ENCODE results near the gene NEURL1B. TPM values are rescaled to one million over a fixed set of nuclear protein-coding genes. Genes with fewer than 3 reads are reported as not detected.

NEURL1B gene
- total and polyA plus RNA-seq, 8 donors: 2.8 to 7.8 (median 3.9) TPM

DNA sequence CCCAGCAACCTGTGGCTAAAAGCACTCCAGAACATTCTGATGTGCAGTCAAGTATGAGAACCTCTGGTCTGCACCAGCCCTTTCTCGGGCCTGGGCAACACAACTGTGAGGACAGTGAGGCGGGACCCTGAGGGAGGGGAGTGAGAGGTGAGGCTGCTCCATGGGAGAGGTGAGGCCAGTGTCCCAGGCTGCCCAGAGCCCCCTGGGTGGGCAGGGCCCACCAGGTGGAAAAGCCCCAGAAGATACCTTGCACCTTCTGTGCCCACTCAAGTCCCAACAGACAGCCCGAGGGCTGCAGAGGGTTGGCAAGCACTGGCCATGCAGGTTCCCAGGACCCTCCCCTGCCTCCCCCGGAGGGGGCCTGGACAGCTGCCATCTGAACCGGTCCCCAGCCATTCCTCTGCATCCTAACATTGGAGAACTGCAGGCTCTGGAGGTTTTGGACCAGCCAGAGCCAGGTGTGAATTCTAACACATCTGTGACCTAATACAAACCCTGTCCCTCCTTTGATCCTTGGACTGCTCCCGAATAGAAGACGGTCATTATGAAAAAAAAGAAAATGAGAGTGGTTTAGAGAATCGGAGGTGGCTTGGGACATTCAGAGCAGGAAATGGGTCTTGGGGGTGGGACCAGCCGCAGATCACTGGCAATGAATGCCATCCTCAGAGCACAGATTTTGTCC, 72.9 kb downstream of the NEURL1B start:
- peak in 2 of 6 donors; percentile 58 to 79 for DNase-seq
- Histone ChIP-seq H3K27ac (no peak overlapping the region), H3K27me3 (no peaks in the 10 kb centered on the region), H3K36me3 (no peaks in the 10 kb centered on the region), H3K9me3 (no peaks in the 10 kb centered on the region), H3K4me3 (no peak overlapping the region), H3K4me1 (no peaks in the 10 kb centered on the region)
- WGBS, 2 donors: 46 to 47% methylated on average over 9 of the region's 9 CpGs
- FAIRE-seq: no peak
- TF ChIP-seq, protein P1, sequence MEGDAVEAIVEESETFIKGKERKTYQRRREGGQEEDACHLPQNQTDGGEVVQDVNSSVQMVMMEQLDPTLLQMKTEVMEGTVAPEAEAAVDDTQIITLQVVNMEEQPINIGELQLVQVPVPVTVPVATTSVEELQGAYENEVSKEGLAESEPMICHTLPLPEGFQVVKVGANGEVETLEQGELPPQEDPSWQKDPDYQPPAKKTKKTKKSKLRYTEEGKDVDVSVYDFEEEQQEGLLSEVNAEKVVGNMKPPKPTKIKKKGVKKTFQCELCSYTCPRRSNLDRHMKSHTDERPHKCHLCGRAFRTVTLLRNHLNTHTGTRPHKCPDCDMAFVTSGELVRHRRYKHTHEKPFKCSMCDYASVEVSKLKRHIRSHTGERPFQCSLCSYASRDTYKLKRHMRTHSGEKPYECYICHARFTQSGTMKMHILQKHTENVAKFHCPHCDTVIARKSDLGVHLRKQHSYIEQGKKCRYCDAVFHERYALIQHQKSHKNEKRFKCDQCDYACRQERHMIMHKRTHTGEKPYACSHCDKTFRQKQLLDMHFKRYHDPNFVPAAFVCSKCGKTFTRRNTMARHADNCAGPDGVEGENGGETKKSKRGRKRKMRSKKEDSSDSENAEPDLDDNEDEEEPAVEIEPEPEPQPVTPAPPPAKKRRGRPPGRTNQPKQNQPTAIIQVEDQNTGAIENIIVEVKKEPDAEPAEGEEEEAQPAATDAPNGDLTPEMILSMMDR (IDR thresholded peaks at IDR 0.05): no peak
- intact Hi-C loops (cut with DNase I): loop anchor here in 2 of 3 donors (5.0 to 10.0 kb wide), 2 partner anchors 218 to 221 kb away; no protein-coding TSS in a partner anchor
- ATAC-seq: no peak

DNA sequence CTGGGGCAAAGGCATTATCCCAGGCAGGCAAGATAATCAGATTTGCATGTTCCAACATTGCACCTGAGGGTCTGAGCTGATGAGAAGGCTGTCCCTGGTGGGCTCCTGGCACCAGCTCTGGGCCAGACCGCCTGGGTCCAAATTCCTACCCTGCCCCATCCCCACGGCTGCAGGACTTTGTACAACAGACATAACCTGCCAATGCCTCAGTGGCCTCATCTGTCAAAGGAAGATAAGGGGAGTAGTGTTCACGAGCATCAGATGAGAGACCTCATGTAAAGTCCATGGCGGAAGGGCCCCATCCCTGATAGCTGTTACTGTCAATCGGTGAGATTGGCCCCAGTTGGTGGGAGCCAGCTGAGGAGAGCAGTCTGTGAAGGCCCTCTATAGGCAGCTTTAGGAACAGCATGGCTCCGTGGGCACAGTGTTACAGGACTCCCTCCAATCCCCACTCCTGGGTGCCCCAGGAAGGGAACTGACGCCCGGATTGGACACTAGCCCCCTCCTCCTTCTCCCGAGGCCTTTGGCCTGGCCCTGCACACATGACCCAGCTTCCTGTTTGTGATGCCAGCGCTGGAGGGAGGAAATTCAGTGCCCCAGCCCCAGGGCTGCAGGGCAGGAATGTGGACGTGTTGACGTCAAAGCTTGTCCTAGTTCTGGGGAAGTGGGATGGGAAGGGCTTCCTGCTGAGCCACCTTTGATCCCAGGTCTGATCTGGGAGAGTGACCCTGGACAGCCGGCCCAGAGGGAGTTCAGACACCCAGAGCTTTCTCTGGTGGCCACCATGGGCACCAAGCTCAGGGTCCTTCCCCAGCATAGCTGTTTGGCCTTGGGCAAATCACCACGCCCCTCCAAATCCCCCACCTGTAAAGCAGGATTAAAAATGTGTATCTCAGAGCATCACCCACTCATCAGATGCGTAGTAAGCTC, 73.7 kb downstream of the NEURL1B start:
- Histone ChIP-seq H3K4me3 (no peak overlapping the region), H3K27me3 (no peaks in the 10 kb centered on the region), H3K4me1 (no peaks in the 10 kb centered on the region), H3K36me3 (no peaks in the 10 kb centered on the region), H3K9me3 (no peaks in the 10 kb centered on the region), H3K27ac (peak overlapping the region; percentile 3 to 41 (median 26))
- peak; percentile 62 to 81 (median 80) for ATAC-seq
- FAIRE-seq: no peak
- DNase-seq: peak; percentile 63 to 83 (median 78)
- WGBS, 2 donors: 24 to 28% methylated on average over 15 of the region's 15 CpGs
- TF ChIP-seq, protein P1 (IDR thresholded peaks at IDR 0.05): peak; percentile 70 to 84 (median 75)
- intact Hi-C loops (cut with DNase I): loop anchor here (5.0 to 10.0 kb wide), 3 partner anchors 58 to 220 kb away; partner anchors contain the start of gene DUSP1 (in 1 of the 3)

DNA sequence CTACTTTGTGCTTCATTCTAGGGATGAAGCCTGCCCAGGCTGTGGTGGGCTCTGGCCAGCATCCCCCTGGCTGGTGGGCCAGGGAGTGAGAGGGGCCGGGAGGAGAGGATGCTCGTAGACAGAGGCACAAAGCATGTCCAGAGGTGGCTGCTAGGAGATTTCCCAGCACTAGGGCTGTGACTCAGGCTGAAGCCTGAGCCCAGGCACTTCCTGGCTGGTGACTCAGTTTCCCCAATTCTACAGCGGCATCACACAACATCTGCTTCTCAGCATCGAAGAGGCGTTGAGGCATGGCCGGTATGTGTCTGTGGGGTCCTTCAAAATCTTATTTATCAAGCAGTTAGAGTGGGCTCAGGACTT, 74.3 kb downstream of the NEURL1B start:
- Histone ChIP-seq H3K36me3 (no peaks in the 10 kb centered on the region), H3K27me3 (no peaks in the 10 kb centered on the region), H3K4me3 (no peak overlapping the region), H3K9me3 (no peaks in the 10 kb centered on the region), H3K4me1 (no peaks in the 10 kb centered on the region), H3K27ac (peak overlapping the region; percentile 3 to 41 (median 26))
- ATAC-seq (no peak), DNase-seq (peak in 1 of 6 donors; percentile 42), FAIRE-seq (no peak)
- WGBS, 2 donors: 60 to 82% methylated on average over 6 of the region's 6 CpGs
- TF ChIP-seq, protein P1 (IDR thresholded peaks at IDR 0.05): no peak
- intact Hi-C loops (cut with DNase I): loop anchor here in 2 of 3 donors (5.0 to 10.0 kb wide), 2 partner anchors 57 to 219 kb away; partner anchors contain the start of gene DUSP1 (in 1 of the 2)

DNA sequence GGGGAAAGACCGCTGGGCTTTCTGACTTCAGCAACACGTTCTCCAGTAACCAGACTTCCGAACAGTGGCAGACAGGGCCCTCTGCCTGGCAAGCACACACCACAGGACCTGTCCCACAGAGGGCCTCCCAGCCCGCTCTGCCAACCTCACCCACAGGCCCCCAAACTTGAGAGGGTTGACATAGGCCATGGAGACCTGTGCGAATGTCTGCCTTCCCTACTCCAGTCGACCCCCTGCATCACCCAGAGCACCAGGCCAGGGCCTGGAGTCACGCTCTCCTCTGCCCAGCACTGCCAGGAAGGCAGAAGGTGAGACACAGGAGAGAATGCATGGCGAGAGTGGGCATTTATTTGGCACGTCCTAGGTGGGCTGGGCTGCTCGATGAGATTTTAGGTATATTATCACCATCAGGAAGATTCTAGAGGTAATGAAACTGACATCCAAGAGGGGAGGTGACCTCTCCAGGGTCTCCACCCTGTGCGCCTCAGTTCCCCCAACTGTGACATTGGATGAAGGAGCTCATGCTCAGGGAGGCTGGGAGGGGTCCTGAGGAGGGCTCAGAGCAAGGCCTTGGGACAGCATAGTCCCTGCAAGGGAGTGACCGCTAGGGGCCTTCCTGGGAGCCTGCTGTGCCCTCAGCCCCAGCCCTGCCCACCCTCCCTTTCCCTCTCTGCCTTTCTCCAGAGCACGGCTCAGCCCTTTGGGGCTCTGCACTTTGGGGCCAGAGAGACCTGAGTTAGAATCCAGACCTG, 75.0 kb downstream of the NEURL1B start:
- Histone ChIP-seq H3K4me1 (no peaks in the 10 kb centered on the region), H3K27me3 (no peaks in the 10 kb centered on the region), H3K36me3 (no peaks in the 10 kb centered on the region), H3K9me3 (no peaks in the 10 kb centered on the region), H3K4me3 (no peak overlapping the region), H3K27ac (no peak overlapping the region)
- WGBS, 2 donors: 73% methylated on average over 13 of the region's 13 CpGs
- FAIRE-seq (no peak), DNase-seq (peak in 1 of 6 donors; percentile 56), ATAC-seq (no peak)
- TF ChIP-seq, protein P1 (IDR thresholded peaks at IDR 0.05): no peak
- intact Hi-C loops (cut with DNase I): loop anchor here in 2 of 3 donors (5.0 to 10.0 kb wide), 2 partner anchors 56 to 219 kb away; partner anchors contain the start of gene DUSP1 (in 1 of the 2)

Data from pancreas (tissue), 10 donors.